ENCODE data around the gene NUP62. TPM values are rescaled to one million over a fixed set of nuclear protein-coding genes. Genes with fewer than 3 reads are reported as not detected.
A peak's percentile ranks its signal among the peaks of the same experiment; 100 is the strongest.

NUP62 gene
- total RNA-seq, 1 donor from 2014 or later: 88.8 TPM

DNA sequence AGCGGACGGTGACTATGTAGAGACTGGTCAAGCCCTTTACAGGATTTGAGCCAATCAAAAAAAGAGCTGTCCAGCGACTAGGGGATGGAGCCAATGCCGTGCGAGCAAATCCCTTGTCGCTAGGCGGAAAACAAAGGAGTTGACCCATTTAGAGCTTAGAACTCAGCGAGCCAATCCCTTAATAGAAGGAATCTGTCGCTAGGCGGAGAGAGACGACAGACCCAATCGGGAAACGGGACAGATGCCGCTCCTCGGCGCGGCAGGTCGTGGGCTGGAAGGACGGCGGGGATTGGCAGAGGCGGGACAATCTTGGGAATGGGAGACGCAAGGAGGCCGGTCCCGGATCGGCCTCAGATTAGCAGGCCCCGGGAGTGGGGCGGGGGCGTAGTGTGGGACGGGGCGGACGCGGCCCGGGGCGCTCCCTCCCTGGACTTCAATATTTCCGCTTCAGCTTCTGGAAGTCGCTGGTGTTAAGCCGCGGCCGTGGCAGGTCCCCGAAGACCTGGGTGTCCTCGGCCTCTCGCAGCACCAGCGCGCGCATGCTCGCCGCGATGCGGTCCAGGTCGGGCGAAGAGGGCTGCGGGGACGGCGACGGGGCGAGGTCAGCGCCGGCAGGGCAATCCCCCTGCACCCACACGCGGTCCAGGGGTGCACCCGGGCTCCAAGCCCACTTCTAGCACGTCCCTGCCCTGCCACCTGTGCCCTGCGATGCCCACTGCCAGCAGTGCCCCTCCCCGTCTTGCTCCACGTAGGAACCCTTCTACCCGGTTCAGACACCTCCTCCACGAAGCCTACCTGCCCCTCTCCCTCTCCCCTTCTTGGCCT lies 59.6 kb downstream of the NUP62 start:
- Mint-ChIP-seq H3K36me3 (peaks cover 7% of the 10 kb centered on the region), H3K9me3 (no peaks in the 10 kb centered on the region), H3K27ac (peak overlapping the region; percentile 88), H3K4me1 (ENCODE audit: unreplicated experiment) (peaks cover 18% of the 10 kb centered on the region), H3K27me3 (no peaks in the 10 kb centered on the region), H3K4me3 (no peak overlapping the region)
- TF ChIP-seq, protein P1, sequence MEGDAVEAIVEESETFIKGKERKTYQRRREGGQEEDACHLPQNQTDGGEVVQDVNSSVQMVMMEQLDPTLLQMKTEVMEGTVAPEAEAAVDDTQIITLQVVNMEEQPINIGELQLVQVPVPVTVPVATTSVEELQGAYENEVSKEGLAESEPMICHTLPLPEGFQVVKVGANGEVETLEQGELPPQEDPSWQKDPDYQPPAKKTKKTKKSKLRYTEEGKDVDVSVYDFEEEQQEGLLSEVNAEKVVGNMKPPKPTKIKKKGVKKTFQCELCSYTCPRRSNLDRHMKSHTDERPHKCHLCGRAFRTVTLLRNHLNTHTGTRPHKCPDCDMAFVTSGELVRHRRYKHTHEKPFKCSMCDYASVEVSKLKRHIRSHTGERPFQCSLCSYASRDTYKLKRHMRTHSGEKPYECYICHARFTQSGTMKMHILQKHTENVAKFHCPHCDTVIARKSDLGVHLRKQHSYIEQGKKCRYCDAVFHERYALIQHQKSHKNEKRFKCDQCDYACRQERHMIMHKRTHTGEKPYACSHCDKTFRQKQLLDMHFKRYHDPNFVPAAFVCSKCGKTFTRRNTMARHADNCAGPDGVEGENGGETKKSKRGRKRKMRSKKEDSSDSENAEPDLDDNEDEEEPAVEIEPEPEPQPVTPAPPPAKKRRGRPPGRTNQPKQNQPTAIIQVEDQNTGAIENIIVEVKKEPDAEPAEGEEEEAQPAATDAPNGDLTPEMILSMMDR (conservative IDR thresholded peaks at IDR 0.05): peak; percentile 24
- peak; percentile 97 for DNase-seq (ENCODE audit: extremely low spot score, unreplicated experiment)

DNA sequence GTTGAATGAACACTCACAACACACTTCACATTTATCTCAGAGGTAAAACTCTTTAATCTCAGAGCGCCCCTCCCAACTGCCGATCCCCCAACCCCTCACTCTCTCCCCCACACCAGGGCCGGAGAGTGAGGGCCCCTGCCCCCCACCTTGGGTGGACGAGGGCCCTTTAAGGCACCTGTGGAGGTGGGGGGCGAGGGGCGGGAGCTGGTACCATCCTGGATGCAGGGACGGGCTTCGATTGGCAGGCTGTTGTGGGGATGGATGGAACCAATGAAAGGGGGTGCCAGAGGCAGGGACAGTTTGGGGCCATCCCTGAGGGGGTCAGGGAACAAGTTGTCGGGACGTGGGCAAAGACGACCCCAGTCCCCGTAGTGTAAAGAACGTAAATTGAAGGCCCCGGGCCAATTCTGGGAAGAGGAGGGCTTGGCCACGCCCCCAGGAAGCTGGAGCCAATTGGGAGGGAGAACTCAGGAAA lies 60.3 kb downstream of the NUP62 start:
- Mint-ChIP-seq H3K36me3 (peaks cover 7% of the 10 kb centered on the region), H3K27me3 (no peaks in the 10 kb centered on the region), H3K9me3 (no peaks in the 10 kb centered on the region), H3K4me3 (no peak overlapping the region), H3K27ac (no peak overlapping the region), H3K4me1 (ENCODE audit: unreplicated experiment) (peaks cover 18% of the 10 kb centered on the region)
- TF ChIP-seq, protein P1 (conservative IDR thresholded peaks at IDR 0.05): no peak
- DNase-seq (ENCODE audit: extremely low spot score, unreplicated experiment): no peak

DNA sequence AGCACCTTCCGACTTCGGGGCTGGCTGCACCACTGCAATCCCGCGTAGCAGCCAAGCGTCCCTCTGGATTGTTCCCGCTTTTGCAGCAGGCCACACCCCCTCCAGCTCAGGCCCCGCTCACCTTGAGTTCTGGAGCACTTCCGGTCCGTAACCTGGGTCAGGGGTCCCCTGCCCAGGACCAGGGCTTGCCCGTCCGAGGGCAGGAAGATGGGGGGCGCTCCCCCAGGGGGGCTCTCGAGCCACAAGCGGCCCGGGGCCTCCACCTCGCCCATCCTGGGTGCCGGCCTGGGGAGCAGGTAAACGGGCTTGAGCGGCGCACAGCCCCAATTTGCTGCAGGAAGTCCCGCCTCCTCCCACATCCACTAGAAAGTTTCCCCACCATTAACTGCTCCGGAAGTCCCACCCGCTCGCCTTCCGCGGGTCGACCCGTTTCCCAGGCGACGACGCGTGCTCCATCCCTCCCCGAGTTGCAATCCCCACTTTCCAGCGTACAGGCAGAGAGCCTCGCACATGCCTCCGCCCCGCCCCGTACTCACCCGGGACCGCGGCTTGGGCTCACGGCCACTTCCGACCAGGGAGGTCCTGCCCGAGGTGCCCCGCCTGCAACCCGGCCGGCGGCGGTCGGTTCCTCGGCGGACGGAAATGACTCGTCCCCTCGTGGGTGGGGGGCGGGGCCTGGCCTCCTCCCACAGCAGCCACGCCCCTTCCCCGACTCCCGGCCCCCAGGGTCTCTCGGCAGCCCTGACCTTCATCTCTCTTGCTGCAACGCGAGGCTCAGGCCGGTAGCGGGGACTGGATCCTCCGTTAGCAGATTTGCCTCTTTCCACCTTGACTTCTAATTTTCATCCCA lies 62.1 kb downstream of the NUP62 start, which contains the start of gene PNKP:
TSS of gene PNKP (minus strand) at position 644 of the 850 bp plus-strand sequence. CDS start at position 272, 372 bp downstream.
- Mint-ChIP-seq H3K4me3 (no peak within 1 kb of the TSS), H3K27ac (no peak within 1 kb of the TSS), H3K36me3 (peaks cover 10% of the 10 kb centered on the region), H3K4me1 (ENCODE audit: unreplicated experiment) (peaks cover 22% of the 10 kb centered on the region), H3K27me3 (no peaks in the 10 kb centered on the region), H3K9me3 (no peaks in the 10 kb centered on the region)
- TF ChIP-seq, protein P1 (conservative IDR thresholded peaks at IDR 0.05): no peak
- peak; percentile 93 for DNase-seq (ENCODE audit: extremely low spot score, unreplicated experiment)

DNA sequence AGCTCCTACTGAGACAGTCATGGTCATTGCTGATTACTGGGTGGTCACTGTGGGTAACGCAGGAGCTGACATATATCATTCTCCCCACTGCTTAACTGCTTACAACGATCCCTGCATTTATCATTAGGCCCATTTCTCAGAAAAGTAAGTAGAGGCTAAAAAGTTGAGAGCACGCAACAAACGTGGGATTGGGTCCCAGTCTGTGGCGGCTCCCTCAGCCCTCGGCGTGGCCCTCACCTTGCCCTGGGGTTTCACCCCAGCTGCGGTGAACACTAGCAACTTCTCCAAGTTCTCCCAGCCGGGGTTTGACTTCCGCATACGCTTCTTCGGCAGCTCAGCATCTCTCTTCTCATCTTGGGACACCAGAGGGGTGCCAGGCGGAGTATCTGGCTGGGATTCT lies 64.4 kb downstream of the NUP62 start:
- Mint-ChIP-seq H3K27me3 (no peaks in the 10 kb centered on the region), H3K4me3 (no peak overlapping the region), H3K9me3 (no peaks in the 10 kb centered on the region), H3K4me1 (ENCODE audit: unreplicated experiment) (peaks cover 27% of the 10 kb centered on the region), H3K36me3 (peaks cover 7% of the 10 kb centered on the region), H3K27ac (peak overlapping the region; percentile 62)
- DNase-seq (ENCODE audit: extremely low spot score, unreplicated experiment): no peak
- TF ChIP-seq, protein P1 (conservative IDR thresholded peaks at IDR 0.05): no peak

DNA sequence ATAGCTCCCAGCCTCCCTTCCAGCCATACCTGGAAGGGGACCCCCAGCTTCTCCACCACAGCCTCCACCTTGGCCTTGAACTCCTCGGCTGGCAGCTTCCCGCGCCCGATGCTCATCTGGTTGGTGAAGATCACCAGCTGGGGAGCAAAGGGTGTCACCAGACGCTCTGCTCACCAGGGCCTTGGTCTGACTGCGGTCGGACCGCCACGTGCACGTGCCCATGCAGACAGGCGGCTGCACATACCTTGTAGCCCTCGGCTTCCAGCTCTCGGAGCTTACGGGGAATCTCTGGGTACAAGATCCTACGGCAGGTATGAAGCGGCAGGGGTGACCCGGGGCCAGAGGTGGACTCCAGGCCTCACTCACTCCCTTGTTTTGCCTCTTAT lies 65.4 kb downstream of the NUP62 start:
- no peak for DNase-seq (ENCODE audit: extremely low spot score, unreplicated experiment)
- Mint-ChIP-seq H3K27ac (no peak overlapping the region), H3K4me3 (peak overlapping the region; percentile 31), H3K9me3 (no peaks in the 10 kb centered on the region), H3K4me1 (ENCODE audit: unreplicated experiment) (peaks cover 27% of the 10 kb centered on the region), H3K36me3 (peaks cover 9% of the 10 kb centered on the region), H3K27me3 (no peaks in the 10 kb centered on the region)
- TF ChIP-seq, protein P1 (conservative IDR thresholded peaks at IDR 0.05): no peak

Data from type B pancreatic cell (in vitro differentiated cells).